EL (cell line): Measurements from ENCODE around the gene DCTN1.

ENCODE experiments used
- DNase-seq: peaks from one replicate; pipeline ENCODE4 v3.0.0-alpha.2; 2016

The DCTN1 gene

GRCh38 chr2:74413001-74413698 is 33.0 kb upstream of the DCTN1 start:
- no peak for DNase-seq

GRCh38 chr2:74407682-74408081 is 27.6 kb upstream of the DCTN1 start:
- no peak for DNase-seq

- no peak for DNase-seq
These were observed 25.9 kb upstream of the DCTN1 start for GRCh38 chr2:74406035-74406434.

GRCh38 chr2:74401891-74402290 is 21.8 kb upstream of the DCTN1 start:
- DNase-seq: no peak

- peak; percentile 40 for DNase-seq
These were observed 19.7 kb upstream of the DCTN1 start for GRCh38 chr2:74399785-74400184.

GRCh38 chr2:74396149-74396548 is 16.0 kb upstream of the DCTN1 start:
- DNase-seq: no peak

GRCh38 chr2:74393525-74393924 is 13.4 kb upstream of the DCTN1 start:
- DNase-seq: no peak

GRCh38 chr2:74392449-74392743 is 12.3 kb upstream of the DCTN1 start:
- no peak for DNase-seq

- peak; percentile 84 for DNase-seq
These were observed 11.7 kb upstream of the DCTN1 start for GRCh38 chr2:74391580-74392448.

GRCh38 chr2:74391209-74391579 is 11.1 kb upstream of the DCTN1 start:
- DNase-seq: peak; percentile 48

- DNase-seq: no peak
These were observed 10.5 kb upstream of the DCTN1 start for GRCh38 chr2:74390606-74391005.

GRCh38 chr2:74387346-74387745 is 7.2 kb upstream of the DCTN1 start:
- no peak for DNase-seq

GRCh38 chr2:74385396-74385795 is 5.3 kb upstream of the DCTN1 start:
- no peak for DNase-seq

GRCh38 chr2:74384051-74384450 is 3.9 kb upstream of the DCTN1 start:
- DNase-seq: peak; percentile 41

GRCh38 chr2:74383254-74383653 is 3.1 kb upstream of the DCTN1 start:
- DNase-seq: peak; percentile 37

GRCh38 chr2:74381751-74382150 is 1.6 kb upstream of the DCTN1 start:
- no peak for DNase-seq

- DNase-seq: no peak
These were observed 2.1 kb downstream of the DCTN1 start for GRCh38 chr2:74378007-74378406.

- DNase-seq: no peak
These were observed 4.3 kb downstream of the DCTN1 start for GRCh38 chr2:74375838-74376237.

- peak; percentile 68 for DNase-seq
These were observed 5.5 kb downstream of the DCTN1 start for GRCh38 chr2:74374509-74375205.

- DNase-seq: no peak
These were observed 6.1 kb downstream of the DCTN1 start for GRCh38 chr2:74373985-74374384.

- no peak for DNase-seq
These were observed 6.9 kb downstream of the DCTN1 start for GRCh38 chr2:74373221-74373676.

- DNase-seq: no peak
These were observed 7.4 kb downstream of the DCTN1 start for GRCh38 chr2:74372674-74373073.

GRCh38 chr2:74371421-74371820 is 8.7 kb downstream of the DCTN1 start:
- DNase-seq: no peak

- DNase-seq: no peak
These were observed 10.1 kb downstream of the DCTN1 start for GRCh38 chr2:74369976-74370375.
